ENCODE measurements around the gene FUT9.

- TF ChIP-seq CTCF (IDR thresholded peaks at IDR 0.05) (no peak), POLR2A (IDR thresholded peaks at IDR 0.05) (no peak)
Observed at GRCh38 chr6:96013531-96013930, 2.2 kb upstream of the FUT9 start.
